Left renal pelvis (tissue), 4 donors: ENCODE data around the gene BLOC1S2. TPM values are rescaled to one million over a fixed set of nuclear protein-coding genes. Genes with fewer than 3 reads are reported as not detected.
"Not testable (repeated sequence)": the region's sequence is repeated elsewhere in the genome, so short reads cannot be mapped to it uniquely, and the experiment has no call there.

Source experiments
- DNase-seq, 4 donors: peaks; one replicate each; pipeline ENCODE4 v3.0.0-alpha.2; 2013; ENCODE audit warnings: low read depth in 4 of 4, low spot score in 3 of 4
- polyA plus RNA-seq, 4 donors: library from polyadenylated mRNA; unstranded; fragments of 120-200 nt; gene quantifications; one replicate each; pipeline ENCODE4 v1.2.1, GENCODE V29; 2013; ENCODE audit not compliant: insufficient read length in 4 of 4

The BLOC1S2 gene
- 10 to 100 TPM; 30.3 to 49.8 (median 40.4) TPM for polyA plus RNA-seq

- DNase-seq = peak; percentile 66 to 73 (median 71)
Observed at GRCh38 chr10:100286051-100287033, at the start of gene BLOC1S2. TSS of gene BLOC1S2 (minus strand) at chr10:100286680. CDS start at chr10:100286659, 21 bp downstream.

- no peak for DNase-seq
Observed at GRCh38 chr10:100334762-100335161, 48.3 kb upstream of the BLOC1S2 start.

- DNase-seq = no peak
Observed at GRCh38 chr10:100333661-100334440, 47.4 kb upstream of the BLOC1S2 start.

- no peak for DNase-seq
Observed at GRCh38 chr10:100333106-100333505, 46.6 kb upstream of the BLOC1S2 start.

GRCh38 chr10:100330079-100330478 lies 43.6 kb upstream of the BLOC1S2 start, which contains the start of gene PKD2L1:
TSS of gene PKD2L1 (minus strand) at chr10:100330228. CDS start at chr10:100330103, 125 bp downstream.
- DNase-seq = no peak

- DNase-seq = no peak
Observed at GRCh38 chr10:100328198-100328597, 41.7 kb upstream of the BLOC1S2 start.

GRCh38 chr10:100327718-100328009 lies 41.2 kb upstream of the BLOC1S2 start:
- no peak for DNase-seq

- DNase-seq = no peak
Observed at GRCh38 chr10:100327007-100327717, 40.7 kb upstream of the BLOC1S2 start.

GRCh38 chr10:100325158-100325557 lies 38.7 kb upstream of the BLOC1S2 start:
- DNase-seq = no peak

GRCh38 chr10:100319707-100320402 lies 33.4 kb upstream of the BLOC1S2 start:
- DNase-seq = no peak

GRCh38 chr10:100318207-100318606 lies 31.7 kb upstream of the BLOC1S2 start:
- no peak for DNase-seq

GRCh38 chr10:100315615-100316014 lies 29.1 kb upstream of the BLOC1S2 start:
- DNase-seq = no peak

- DNase-seq = no peak
Observed at GRCh38 chr10:100311298-100311697, 24.8 kb upstream of the BLOC1S2 start.

- no peak for DNase-seq
Observed at GRCh38 chr10:100307684-100308083, 21.2 kb upstream of the BLOC1S2 start.

GRCh38 chr10:100306861-100307260 lies 20.4 kb upstream of the BLOC1S2 start:
- no peak for DNase-seq

GRCh38 chr10:100304414-100304813 lies 17.9 kb upstream of the BLOC1S2 start:
- no peak for DNase-seq

GRCh38 chr10:100303724-100304319 lies 17.3 kb upstream of the BLOC1S2 start:
- DNase-seq = no peak

GRCh38 chr10:100301123-100301522 lies 14.6 kb upstream of the BLOC1S2 start:
- not testable (repeated sequence) for DNase-seq

- DNase-seq = no peak
Observed at GRCh38 chr10:100297242-100297641, 10.8 kb upstream of the BLOC1S2 start.

GRCh38 chr10:100293066-100293465 lies 6.6 kb upstream of the BLOC1S2 start:
- DNase-seq = no peak
